Osteocyte (in vitro differentiated cells): Measurements from ENCODE around the gene CELSR3. TPM values are rescaled to one million over a fixed set of nuclear protein-coding genes. Genes with fewer than 3 reads are reported as not detected.

ENCODE experiments used
- DNase-seq: peaks from one replicate; pipeline ENCODE4 v3.0.0; 2021; ENCODE audit warnings: mixed read lengths; ENCODE audit not compliant: unreplicated experiment; ENCODE audit errors: extremely low spot score
- H3K27ac Mint-ChIP-seq: one replicate; pipeline ENCODE4 v1.8.0; 2021; ENCODE audit warnings: mild to moderate bottlenecking, mixed read lengths; ENCODE audit not compliant: unreplicated experiment
- H3K27me3 Mint-ChIP-seq: one replicate; pipeline ENCODE4 v1.8.0; 2021; ENCODE audit warnings: mixed read lengths; ENCODE audit not compliant: unreplicated experiment
- H3K36me3 Mint-ChIP-seq: one replicate; pipeline ENCODE4 v1.8.0; 2021; ENCODE audit warnings: mixed read lengths; ENCODE audit not compliant: unreplicated experiment
- H3K4me1 Mint-ChIP-seq: one replicate; pipeline ENCODE4 v1.8.0; 2021; ENCODE audit warnings: mixed read lengths; ENCODE audit not compliant: unreplicated experiment
- H3K4me3 Mint-ChIP-seq: one replicate; pipeline ENCODE4 v1.8.0; 2021; ENCODE audit warnings: mild to moderate bottlenecking, moderate library complexity, mixed read lengths; ENCODE audit not compliant: unreplicated experiment
- H3K9me3 Mint-ChIP-seq: one replicate; pipeline ENCODE4 v1.8.0; 2021; ENCODE audit warnings: mixed read lengths; ENCODE audit not compliant: unreplicated experiment
- CTCF ChIP-seq: fragments of 200-600 bp; sonication (generic); IDR thresholded peaks from 2 replicates; pipeline ENCODE4 v1.5.0; 2021; ENCODE audit warnings: antibody characterized with exemption, mild to moderate bottlenecking, moderate library complexity
- long read RNA-seq: library from polyadenylated mRNA; unstranded; transcript quantifications from one replicate; pipeline ENCODE4 v2.0.0, GENCODE V29; 2021
- total RNA-seq: library from RNA; stranded (reverse); gene quantifications from 2 replicates; pipeline ENCODE4 v1.2.1, GENCODE V29; 2021

Gene CELSR3
- total RNA-seq: 7.1 and 7.4 TPM in 2 replicates
- long read RNA-seq, partial matches to known transcripts: 0 of 1 reads
- long read RNA-seq, other reads (novel, unspliced or antisense): 1 of 1 reads

- Mint-ChIP-seq H3K4me3 (peak within 1 kb of the TSS; percentile 89), H3K9me3 (no peaks in the 10 kb centered on the region), H3K27ac (peak within 1 kb of the TSS; percentile 98), H3K36me3 (peaks cover 5% of the 10 kb centered on the region), H3K4me1 (peaks cover 17% of the 10 kb centered on the region), H3K27me3 (no peaks in the 10 kb centered on the region)
- TF ChIP-seq CTCF: no peak
- DNase-seq: peak; percentile 95
Measured at GRCh38 chr3:48662753-48663488, at the start of gene CELSR3. Gene CELSR3, minus strand, starts transcription at chr3:48662886. Its CDS starts 252 bp downstream, at chr3:48662634.

- no peak for TF ChIP-seq CTCF
- H3K4me3 Mint-ChIP-seq: no peak overlapping the region
- H3K9me3 Mint-ChIP-seq: no peaks in the 10 kb centered on the region
- no peaks in the 10 kb centered on the region for H3K27me3 Mint-ChIP-seq
- H3K36me3 Mint-ChIP-seq: peaks cover 23% of the 10 kb centered on the region
- peak overlapping the region; percentile 50 for H3K27ac Mint-ChIP-seq
- H3K4me1 Mint-ChIP-seq: peaks cover 55% of the 10 kb centered on the region
- no peak for DNase-seq
Measured at GRCh38 chr3:48711727-48712126, 49.0 kb upstream of the CELSR3 start.

GRCh38 chr3:48709051-48709461 lies 46.4 kb upstream of the CELSR3 start:
- no peaks in the 10 kb centered on the region for H3K9me3 Mint-ChIP-seq
- no peak for TF ChIP-seq CTCF
- peaks cover 24% of the 10 kb centered on the region for H3K36me3 Mint-ChIP-seq
- H3K27ac Mint-ChIP-seq: peak overlapping the region; percentile 60
- H3K4me1 Mint-ChIP-seq: peaks cover 40% of the 10 kb centered on the region
- no peak for DNase-seq
- H3K4me3 Mint-ChIP-seq: no peak overlapping the region
- H3K27me3 Mint-ChIP-seq: no peaks in the 10 kb centered on the region

GRCh38 chr3:48708481-48708889 lies 45.8 kb upstream of the CELSR3 start:
- Mint-ChIP-seq H3K4me3 (no peak overlapping the region), H3K9me3 (no peaks in the 10 kb centered on the region), H3K4me1 (peaks cover 42% of the 10 kb centered on the region), H3K27ac (peak overlapping the region; percentile 60), H3K27me3 (no peaks in the 10 kb centered on the region), H3K36me3 (peaks cover 24% of the 10 kb centered on the region)
- DNase-seq: no peak
- TF ChIP-seq CTCF: no peak

- H3K27ac Mint-ChIP-seq: no peak overlapping the region
- H3K4me3 Mint-ChIP-seq: no peak overlapping the region
- no peaks in the 10 kb centered on the region for H3K9me3 Mint-ChIP-seq
- peaks cover 38% of the 10 kb centered on the region for H3K4me1 Mint-ChIP-seq
- no peak for DNase-seq
- no peak for TF ChIP-seq CTCF
- no peaks in the 10 kb centered on the region for H3K27me3 Mint-ChIP-seq
- peaks cover 29% of the 10 kb centered on the region for H3K36me3 Mint-ChIP-seq
Measured at GRCh38 chr3:48707157-48707556, 44.5 kb upstream of the CELSR3 start.
